CD4-positive, alpha-beta T cell treated with Interleukin-12 subunit alpha and Interleukin-12 subunit beta, for 1 hour (primary cell): Measurements from ENCODE around the gene C10orf143.
"Not testable (repeated sequence)": the region's sequence is repeated elsewhere in the genome, so short reads cannot be mapped to it uniquely, and the experiment has no call there.

ENCODE experiments used
- DNase-seq: peaks from one replicate; pipeline ENCODE4 v3.0.0-alpha.2; 2020

The C10orf143 gene

GRCh38 chr10:130027716-130028464, 82.7 kb downstream of the C10orf143 start:
- no peak for DNase-seq

- no peak for DNase-seq
These were observed 83.8 kb downstream of the C10orf143 start for GRCh38 chr10:130026670-130027456.

GRCh38 chr10:130025811-130026485, 84.7 kb downstream of the C10orf143 start:
- no peak for DNase-seq

- no peak for DNase-seq
These were observed 85.3 kb downstream of the C10orf143 start for GRCh38 chr10:130025326-130025725.

GRCh38 chr10:130024779-130025325, 85.8 kb downstream of the C10orf143 start:
- no peak for DNase-seq

GRCh38 chr10:130024326-130024725, 86.3 kb downstream of the C10orf143 start:
- DNase-seq: not testable (repeated sequence)

- DNase-seq: no peak
These were observed 87.0 kb downstream of the C10orf143 start for GRCh38 chr10:130023454-130024230.

- no peak for DNase-seq
These were observed 87.9 kb downstream of the C10orf143 start for GRCh38 chr10:130022511-130023299.

- no peak for DNase-seq
These were observed 88.5 kb downstream of the C10orf143 start for GRCh38 chr10:130022086-130022485.

- no peak for DNase-seq
These were observed 89.2 kb downstream of the C10orf143 start for GRCh38 chr10:130021383-130021950.

GRCh38 chr10:130020651-130021382, 89.8 kb downstream of the C10orf143 start:
- DNase-seq: no peak

- no peak for DNase-seq
These were observed 91.9 kb downstream of the C10orf143 start for GRCh38 chr10:130018730-130019185.

GRCh38 chr10:130018265-130018664, 92.4 kb downstream of the C10orf143 start:
- no peak for DNase-seq

- DNase-seq: no peak
These were observed 93.0 kb downstream of the C10orf143 start for GRCh38 chr10:130017631-130018022.

GRCh38 chr10:130016993-130017630, 93.5 kb downstream of the C10orf143 start:
- no peak for DNase-seq

- no peak for DNase-seq
These were observed 94.5 kb downstream of the C10orf143 start for GRCh38 chr10:130016095-130016494.

GRCh38 chr10:130015075-130015695, 95.4 kb downstream of the C10orf143 start:
- DNase-seq: no peak

- no peak for DNase-seq
These were observed 96.2 kb downstream of the C10orf143 start for GRCh38 chr10:130014263-130015074.
